G401.6 (cell line): Measurements from ENCODE around the gene C1QTNF2.
A peak's percentile ranks its signal among the peaks of the same experiment; 100 is the strongest.

Source experiments
- FAIRE-seq: peaks from 2 replicates; lab custom pipeline; 2012; peaks lifted over from hg19 to GRCh38; lab: Jason Lieb, UNC

C1QTNF2 gene

DNA sequence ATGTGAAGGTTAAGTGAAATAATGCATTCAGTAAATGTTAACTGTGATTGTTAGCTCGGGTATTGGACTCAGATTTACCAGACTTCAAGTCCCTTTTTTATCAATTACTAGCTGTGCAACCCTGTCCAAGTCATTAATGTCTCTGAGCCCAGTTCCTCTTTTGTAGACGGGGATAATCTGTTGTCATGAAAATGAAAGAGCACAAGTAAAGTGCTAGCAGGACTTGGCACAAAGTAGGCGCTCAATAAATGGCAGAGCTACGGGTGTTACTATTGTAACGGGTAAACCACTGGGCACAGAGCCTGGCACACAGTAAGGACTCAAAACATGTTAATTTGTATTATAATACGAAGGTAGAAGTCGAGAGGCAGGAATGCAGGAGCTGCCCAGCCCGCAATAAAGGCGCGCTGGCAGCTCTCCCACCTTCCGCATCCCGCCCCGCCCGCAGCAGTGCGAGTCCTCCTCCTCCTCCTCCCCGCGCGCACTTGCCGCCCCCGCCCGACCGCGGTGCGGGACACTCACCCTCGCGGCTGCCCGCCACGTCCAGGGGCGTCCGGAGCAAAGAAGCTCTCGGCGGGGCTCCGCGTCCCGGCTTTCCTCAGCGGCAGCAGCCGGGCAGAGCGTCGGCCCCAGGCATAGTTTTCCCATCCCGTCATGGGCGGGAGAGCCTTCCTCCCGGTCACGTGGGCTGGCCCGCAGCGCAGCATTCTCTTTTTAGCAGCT, at the start of gene C1QTNF2:
Gene C1QTNF2 (minus strand): TSS at position 637 of the 723 bp plus-strand sequence. CDS start 15,615 bp downstream, outside the sequence.
- no peak for FAIRE-seq

GRCh38 chr5:160420331-160420610, 49.8 kb upstream of the C1QTNF2 start:
- no peak for FAIRE-seq

- FAIRE-seq: no peak
Observed at GRCh38 chr5:160419458-160420330, 49.3 kb upstream of the C1QTNF2 start.

- FAIRE-seq: peak; percentile 96
Observed at GRCh38 chr5:160418561-160419457, 48.4 kb upstream of the C1QTNF2 start, which contains the start of gene SLU7. Gene SLU7, minus strand, starts transcription at chr5:160419081. Its CDS starts 3,787 bp downstream, at chr5:160415294.

DNA sequence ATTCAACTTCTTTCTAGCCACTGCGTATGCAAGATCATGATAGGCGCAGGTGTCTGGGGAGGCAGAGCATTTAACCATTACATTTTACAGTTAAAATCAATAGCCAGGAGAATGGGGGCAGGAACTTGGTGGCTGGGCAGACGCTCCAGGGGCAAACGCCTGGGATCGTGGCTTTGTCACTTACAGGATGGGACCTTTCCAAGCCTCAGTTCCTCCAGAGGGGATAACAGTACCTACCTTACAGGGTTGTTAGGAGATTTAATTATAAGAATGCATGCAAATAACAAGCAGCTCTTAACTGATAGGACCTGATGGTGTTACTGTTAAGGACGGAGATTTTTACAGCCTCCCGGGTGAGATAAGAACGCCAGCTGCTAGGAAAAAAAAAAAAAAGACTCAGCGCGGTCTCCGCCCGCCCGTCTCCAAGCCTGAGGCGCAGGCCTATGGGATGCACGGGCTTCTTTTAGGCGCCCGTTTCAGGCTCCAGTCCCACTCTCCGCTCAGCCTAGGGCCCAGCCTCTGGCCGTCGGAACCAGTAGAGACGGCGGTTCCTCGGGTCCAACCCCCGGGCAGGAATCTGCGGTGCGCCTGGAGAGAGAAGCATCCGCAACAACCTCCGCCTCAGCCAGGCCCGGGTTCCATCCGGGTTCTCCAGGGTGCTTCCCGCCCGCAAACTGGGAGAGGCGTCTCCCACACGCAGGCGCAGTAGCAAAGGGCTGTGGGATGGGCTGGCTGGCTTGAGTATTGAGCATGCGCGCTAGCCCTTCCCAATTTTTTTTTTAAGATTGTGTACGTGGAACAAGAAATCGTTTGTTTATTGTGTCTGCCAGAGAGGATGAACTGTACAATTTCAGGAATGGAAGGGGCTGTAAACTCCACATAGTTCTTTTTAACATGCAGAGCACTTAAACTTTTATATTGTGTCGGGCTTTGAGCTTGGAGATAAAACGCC, 29.3 kb upstream of the C1QTNF2 start, which contains the start of gene FAM200C:
Gene FAM200C (minus strand): TSS at position 653 of the 952 bp plus-strand sequence. CDS start 4,564 bp downstream, outside the sequence.
- FAIRE-seq: peak; percentile 96

DNA sequence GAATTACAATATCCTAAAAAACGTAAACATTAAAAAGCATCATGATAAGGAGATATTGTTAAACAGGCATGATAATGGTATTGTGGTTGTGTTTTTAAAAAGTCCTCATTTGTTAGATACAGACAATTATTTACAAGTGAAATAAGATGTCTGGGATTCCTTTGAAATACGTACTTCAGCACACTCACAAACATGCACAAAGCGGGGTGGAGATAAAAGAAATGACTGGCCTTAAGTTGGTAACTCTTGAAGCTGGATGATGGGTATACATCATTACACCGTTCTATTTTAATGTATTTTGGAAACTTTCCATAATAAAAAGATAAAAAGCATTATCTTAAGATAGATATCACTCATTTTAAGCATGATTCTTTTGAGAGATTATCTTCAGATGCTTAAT, 28.4 kb upstream of the C1QTNF2 start:
- peak; percentile 79 for FAIRE-seq

- FAIRE-seq: no peak
Observed at GRCh38 chr5:160397492-160397891, 27.1 kb upstream of the C1QTNF2 start.

- FAIRE-seq: no peak
Observed at GRCh38 chr5:160395111-160395510, 24.7 kb upstream of the C1QTNF2 start.

DNA sequence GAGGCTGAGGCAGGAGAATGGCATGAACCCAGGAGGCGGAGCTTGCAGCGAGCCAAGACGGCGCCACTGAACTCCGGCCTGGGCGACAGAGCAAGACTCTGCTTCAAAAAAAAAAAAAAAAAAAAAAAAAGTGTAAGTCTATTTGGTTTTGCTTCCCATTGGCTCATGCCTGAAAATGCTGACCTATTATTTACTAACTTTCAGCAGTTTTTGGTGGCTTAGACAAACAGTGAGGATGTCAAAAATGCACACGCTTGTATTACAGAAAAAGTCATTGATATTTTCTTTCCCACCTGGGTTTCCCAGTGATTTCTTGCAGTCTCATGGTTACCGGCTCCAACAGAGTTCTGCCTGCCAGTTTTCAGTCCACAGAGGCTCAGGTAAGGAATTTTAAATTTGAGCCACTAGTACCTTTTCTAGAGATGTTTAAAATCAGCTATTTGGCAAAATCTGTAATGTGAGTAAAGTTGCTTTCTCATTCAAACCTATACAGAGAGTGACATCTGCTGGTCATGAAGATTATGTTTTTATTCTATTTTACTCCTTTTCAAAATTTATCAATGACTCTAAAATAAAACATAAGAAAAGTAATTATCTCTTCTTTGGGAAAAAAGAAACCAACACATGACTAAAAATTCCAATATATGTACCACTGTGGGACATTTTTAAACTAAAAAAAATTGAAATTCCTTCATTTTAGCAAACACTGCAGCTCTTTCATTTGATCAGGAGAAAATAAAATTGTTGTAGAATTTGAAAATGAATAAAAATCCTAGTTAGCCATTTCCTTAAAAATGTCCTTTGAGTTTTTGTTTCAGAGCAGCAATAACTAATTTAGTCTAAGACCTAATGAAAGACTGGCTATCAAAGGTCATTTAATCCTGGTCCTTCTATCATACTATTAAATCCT, 20.6 kb upstream of the C1QTNF2 start:
- peak; percentile 94 for FAIRE-seq

DNA sequence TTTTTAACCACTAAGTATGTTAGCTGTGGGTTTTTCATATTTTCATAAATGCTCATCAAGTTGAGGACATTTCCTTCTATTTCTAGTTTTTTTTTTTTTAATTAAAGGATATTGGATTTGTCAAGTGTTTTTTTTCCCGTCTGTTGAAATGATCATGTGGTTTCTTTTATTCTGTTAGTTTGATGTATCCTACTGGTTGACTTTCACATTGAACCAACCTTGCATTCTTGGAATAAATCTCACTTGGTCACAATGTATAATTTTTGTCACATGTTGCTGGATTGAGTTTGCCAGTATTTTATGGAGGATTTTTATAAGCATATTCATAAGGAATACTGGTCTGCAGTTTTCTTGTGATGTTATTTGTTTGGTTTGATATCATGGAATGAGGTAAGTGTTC, 17.0 kb upstream of the C1QTNF2 start:
- FAIRE-seq: no peak

- FAIRE-seq: no peak
Observed at GRCh38 chr5:160385496-160385895, 15.1 kb upstream of the C1QTNF2 start.

DNA sequence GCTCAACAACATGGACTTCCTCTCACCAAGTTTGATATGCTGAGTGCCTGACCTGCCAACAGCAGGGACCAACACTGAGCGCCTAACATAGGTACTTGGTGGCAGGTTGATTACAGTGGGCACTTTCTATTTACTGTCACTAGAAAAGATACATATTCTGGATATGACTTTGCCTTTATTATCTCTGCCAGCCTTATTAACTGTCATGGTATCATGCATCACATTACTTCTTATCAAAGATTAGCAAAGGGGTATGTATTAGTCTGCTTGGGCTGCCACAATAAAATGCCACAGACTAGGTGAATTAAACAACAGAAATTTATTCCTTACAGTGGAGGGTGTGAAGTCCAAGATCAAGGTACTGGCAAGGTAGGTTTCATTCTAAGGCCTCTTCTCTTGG, 14.3 kb upstream of the C1QTNF2 start:
- FAIRE-seq: no peak

GRCh38 chr5:160382346-160382745, 11.9 kb upstream of the C1QTNF2 start:
- no peak for FAIRE-seq

DNA sequence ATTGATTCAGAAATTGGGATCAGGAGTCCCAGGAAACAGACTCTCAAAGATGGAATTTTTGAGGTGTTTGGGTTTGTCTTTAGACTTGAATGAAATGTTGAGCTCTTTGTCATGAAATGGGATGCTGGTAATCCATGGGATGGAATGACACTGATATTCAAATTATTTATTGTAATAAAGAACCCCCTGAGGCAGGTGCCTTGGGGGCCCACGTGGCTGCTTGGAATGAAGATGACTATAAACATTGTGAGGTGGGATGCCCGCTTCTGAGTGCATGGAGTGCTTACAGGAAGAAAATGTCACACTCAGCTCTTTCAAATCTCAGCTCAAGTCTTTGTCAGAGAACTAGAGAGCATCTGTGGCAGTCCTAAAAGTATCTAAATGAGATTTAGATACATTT, 9.6 kb upstream of the C1QTNF2 start:
- no peak for FAIRE-seq

- no peak for FAIRE-seq
Observed at GRCh38 chr5:160379511-160379910, 9.1 kb upstream of the C1QTNF2 start.

DNA sequence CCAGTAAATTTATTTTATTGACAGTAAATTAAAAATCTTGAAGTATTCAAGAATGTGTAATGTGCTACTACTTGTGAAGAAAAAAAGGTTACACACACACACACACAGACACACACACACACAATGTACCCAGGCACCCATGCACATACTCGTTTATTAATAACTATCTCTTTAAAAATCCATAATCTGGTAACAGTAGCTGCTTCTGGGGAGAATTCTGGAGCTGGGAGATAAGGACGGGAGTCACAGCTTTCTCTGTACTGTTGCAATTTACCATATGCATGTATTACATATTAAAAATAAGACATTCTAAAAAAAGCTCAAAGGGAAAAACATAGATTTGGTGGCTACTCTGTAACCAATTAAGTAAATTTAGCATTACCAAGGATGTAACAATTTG, 7.9 kb upstream of the C1QTNF2 start:
- no peak for FAIRE-seq

DNA sequence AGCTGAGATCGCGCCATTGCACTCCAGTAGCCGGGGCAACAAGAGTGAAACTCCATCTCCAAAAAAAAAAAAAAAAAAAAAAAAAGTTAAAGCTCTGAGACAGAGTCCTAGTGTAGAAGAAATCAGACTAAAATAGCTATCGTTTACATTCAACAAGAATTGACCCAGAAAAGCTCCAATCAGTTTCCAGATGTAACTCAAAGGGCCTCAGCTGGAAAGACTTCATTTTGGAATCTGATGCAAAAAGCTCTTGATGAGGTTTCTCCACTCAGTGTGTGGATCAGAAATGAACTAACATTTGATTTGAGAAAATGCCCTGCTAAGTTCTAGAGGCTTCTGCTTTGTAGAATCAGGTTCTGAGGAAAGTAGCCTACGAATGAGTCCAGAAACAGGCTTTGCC, 7.2 kb upstream of the C1QTNF2 start:
- no peak for FAIRE-seq

- FAIRE-seq: no peak
Observed at GRCh38 chr5:160376416-160376815, 6.0 kb upstream of the C1QTNF2 start.

GRCh38 chr5:160375701-160376100, 5.3 kb upstream of the C1QTNF2 start:
- no peak for FAIRE-seq

DNA sequence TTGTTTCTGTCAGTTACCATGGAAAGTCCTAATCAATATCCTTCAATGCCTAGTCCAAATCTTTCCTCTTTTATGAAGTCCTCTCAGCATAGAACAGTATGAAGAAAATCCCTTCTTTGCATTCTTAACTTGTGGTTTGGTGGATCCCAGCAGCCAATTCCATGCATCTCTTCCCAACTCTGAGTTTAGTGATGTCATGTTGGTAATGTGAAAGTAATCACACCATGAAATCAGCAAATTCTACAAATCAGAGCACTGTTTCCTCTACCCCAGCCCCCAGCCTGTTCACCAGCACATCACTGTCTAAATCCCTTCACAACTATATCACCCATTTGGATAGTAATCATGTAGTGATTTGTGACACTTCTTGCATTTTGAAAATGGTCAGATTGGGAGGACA, 4.7 kb upstream of the C1QTNF2 start:
- no peak for FAIRE-seq
